ENCODE data around the gene RNU11.

- TF ChIP-seq POLR2AphosphoS5 (IDR thresholded peaks at IDR 0.05; ENCODE audit: low read depth) (no peak), EZH2 (IDR thresholded peaks at IDR 0.05; ENCODE audit: low read depth, unreplicated experiment) (no peak), STAT1 (IDR thresholded peaks at IDR 0.05; ENCODE audit: unreplicated experiment) (no peak), CREB1 (CRISPR knock-in tag; IDR thresholded peaks at IDR 0.05; ENCODE audit: low read depth) (no peak), EZH2phosphoT487 (IDR thresholded peaks at IDR 0.05; ENCODE audit: unreplicated experiment) (no peak), JUNB (IDR thresholded peaks at IDR 0.05; ENCODE audit: unreplicated experiment) (no peak), NANOG (IDR thresholded peaks at IDR 0.05; ENCODE audit: borderline replicate concordance) (no peak), ZNF114 (CRISPR knock-in tag; IDR thresholded peaks at IDR 0.05) (no peak), ZNF331 (CRISPR knock-in tag; IDR thresholded peaks at IDR 0.05; ENCODE audit: low read depth) (no peak)
- TF ChIP-seq, protein P1, sequence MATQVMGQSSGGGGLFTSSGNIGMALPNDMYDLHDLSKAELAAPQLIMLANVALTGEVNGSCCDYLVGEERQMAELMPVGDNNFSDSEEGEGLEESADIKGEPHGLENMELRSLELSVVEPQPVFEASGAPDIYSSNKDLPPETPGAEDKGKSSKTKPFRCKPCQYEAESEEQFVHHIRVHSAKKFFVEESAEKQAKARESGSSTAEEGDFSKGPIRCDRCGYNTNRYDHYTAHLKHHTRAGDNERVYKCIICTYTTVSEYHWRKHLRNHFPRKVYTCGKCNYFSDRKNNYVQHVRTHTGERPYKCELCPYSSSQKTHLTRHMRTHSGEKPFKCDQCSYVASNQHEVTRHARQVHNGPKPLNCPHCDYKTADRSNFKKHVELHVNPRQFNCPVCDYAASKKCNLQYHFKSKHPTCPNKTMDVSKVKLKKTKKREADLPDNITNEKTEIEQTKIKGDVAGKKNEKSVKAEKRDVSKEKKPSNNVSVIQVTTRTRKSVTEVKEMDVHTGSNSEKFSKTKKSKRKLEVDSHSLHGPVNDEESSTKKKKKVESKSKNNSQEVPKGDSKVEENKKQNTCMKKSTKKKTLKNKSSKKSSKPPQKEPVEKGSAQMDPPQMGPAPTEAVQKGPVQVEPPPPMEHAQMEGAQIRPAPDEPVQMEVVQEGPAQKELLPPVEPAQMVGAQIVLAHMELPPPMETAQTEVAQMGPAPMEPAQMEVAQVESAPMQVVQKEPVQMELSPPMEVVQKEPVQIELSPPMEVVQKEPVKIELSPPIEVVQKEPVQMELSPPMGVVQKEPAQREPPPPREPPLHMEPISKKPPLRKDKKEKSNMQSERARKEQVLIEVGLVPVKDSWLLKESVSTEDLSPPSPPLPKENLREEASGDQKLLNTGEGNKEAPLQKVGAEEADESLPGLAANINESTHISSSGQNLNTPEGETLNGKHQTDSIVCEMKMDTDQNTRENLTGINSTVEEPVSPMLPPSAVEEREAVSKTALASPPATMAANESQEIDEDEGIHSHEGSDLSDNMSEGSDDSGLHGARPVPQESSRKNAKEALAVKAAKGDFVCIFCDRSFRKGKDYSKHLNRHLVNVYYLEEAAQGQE (IDR thresholded peaks at IDR 0.05; ENCODE audit: unreplicated experiment) = no peak
- TF ChIP-seq, protein P2, sequence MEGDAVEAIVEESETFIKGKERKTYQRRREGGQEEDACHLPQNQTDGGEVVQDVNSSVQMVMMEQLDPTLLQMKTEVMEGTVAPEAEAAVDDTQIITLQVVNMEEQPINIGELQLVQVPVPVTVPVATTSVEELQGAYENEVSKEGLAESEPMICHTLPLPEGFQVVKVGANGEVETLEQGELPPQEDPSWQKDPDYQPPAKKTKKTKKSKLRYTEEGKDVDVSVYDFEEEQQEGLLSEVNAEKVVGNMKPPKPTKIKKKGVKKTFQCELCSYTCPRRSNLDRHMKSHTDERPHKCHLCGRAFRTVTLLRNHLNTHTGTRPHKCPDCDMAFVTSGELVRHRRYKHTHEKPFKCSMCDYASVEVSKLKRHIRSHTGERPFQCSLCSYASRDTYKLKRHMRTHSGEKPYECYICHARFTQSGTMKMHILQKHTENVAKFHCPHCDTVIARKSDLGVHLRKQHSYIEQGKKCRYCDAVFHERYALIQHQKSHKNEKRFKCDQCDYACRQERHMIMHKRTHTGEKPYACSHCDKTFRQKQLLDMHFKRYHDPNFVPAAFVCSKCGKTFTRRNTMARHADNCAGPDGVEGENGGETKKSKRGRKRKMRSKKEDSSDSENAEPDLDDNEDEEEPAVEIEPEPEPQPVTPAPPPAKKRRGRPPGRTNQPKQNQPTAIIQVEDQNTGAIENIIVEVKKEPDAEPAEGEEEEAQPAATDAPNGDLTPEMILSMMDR (conservative IDR thresholded peaks at IDR 0.05; ENCODE audit: low read depth in 2 of 2) = no peak
- TF ChIP-seq, protein P3, sequence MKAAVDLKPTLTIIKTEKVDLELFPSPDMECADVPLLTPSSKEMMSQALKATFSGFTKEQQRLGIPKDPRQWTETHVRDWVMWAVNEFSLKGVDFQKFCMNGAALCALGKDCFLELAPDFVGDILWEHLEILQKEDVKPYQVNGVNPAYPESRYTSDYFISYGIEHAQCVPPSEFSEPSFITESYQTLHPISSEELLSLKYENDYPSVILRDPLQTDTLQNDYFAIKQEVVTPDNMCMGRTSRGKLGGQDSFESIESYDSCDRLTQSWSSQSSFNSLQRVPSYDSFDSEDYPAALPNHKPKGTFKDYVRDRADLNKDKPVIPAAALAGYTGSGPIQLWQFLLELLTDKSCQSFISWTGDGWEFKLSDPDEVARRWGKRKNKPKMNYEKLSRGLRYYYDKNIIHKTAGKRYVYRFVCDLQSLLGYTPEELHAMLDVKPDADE (IDR thresholded peaks at IDR 0.05) = no peak
- TF ChIP-seq, protein P4, sequence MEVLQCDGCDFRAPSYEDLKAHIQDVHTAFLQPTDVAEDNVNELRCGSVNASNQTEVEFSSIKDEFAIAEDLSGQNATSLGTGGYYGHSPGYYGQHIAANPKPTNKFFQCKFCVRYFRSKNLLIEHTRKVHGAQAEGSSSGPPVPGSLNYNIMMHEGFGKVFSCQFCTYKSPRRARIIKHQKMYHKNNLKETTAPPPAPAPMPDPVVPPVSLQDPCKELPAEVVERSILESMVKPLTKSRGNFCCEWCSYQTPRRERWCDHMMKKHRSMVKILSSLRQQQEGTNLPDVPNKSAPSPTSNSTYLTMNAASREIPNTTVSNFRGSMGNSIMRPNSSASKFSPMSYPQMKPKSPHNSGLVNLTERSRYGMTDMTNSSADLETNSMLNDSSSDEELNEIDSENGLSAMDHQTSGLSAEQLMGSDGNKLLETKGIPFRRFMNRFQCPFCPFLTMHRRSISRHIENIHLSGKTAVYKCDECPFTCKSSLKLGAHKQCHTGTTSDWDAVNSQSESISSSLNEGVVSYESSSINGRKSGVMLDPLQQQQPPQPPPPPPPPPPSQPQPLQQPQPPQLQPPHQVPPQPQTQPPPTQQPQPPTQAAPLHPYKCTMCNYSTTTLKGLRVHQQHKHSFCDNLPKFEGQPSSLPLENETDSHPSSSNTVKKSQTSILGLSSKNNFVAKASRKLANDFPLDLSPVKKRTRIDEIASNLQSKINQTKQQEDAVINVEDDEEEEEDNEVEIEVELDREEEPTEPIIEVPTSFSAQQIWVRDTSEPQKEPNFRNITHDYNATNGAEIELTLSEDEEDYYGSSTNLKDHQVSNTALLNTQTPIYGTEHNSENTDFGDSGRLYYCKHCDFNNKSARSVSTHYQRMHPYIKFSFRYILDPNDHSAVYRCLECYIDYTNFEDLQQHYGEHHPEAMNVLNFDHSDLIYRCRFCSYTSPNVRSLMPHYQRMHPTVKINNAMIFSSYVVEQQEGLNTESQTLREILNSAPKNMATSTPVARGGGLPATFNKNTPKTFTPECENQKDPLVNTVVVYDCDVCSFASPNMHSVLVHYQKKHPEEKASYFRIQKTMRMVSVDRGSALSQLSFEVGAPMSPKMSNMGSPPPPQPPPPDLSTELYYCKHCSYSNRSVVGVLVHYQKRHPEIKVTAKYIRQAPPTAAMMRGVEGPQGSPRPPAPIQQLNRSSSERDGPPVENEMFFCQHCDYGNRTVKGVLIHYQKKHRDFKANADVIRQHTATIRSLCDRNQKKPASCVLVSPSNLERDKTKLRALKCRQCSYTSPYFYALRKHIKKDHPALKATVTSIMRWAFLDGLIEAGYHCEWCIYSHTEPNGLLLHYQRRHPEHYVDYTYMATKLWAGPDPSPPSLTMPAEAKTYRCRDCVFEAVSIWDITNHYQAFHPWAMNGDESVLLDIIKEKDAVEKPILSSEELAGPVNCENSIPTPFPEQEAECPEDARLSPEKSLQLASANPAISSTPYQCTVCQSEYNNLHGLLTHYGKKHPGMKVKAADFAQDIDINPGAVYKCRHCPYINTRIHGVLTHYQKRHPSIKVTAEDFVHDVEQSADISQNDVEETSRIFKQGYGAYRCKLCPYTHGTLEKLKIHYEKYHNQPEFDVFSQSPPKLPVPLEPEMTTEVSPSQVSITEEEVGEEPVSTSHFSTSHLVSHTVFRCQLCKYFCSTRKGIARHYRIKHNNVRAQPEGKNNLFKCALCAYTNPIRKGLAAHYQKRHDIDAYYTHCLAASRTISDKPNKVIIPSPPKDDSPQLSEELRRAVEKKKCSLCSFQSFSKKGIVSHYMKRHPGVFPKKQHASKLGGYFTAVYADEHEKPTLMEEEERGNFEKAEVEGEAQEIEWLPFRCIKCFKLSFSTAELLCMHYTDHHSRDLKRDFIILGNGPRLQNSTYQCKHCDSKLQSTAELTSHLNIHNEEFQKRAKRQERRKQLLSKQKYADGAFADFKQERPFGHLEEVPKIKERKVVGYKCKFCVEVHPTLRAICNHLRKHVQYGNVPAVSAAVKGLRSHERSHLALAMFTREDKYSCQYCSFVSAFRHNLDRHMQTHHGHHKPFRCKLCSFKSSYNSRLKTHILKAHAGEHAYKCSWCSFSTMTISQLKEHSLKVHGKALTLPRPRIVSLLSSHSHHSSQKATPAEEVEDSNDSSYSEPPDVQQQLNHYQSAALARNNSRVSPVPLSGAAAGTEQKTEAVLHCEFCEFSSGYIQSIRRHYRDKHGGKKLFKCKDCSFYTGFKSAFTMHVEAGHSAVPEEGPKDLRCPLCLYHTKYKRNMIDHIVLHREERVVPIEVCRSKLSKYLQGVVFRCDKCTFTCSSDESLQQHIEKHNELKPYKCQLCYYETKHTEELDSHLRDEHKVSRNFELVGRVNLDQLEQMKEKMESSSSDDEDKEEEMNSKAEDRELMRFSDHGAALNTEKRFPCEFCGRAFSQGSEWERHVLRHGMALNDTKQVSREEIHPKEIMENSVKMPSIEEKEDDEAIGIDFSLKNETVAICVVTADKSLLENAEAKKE (CRISPR knock-in tag; IDR thresholded peaks at IDR 0.05) = no peak
These were observed 34.4 kb downstream of the RNU11 start for GRCh38 chr1:28682840-28683239.

Data from GM23338 (cell line).